OCI-LY3 (cell line): ENCODE data around the gene CXCR2.

ENCODE experiments used
- H2AFZ ChIP-seq: fragments of 200-600, 300-600 bp; shearing (Covaris generic); 2 replicates; pipeline ENCODE4 v1.6.0; 2014; ENCODE audit warnings: antibody characterized with exemption, low read depth, low read length
- H3K27ac ChIP-seq: fragments of 200-600, 300-600 bp; sonication (generic); 2 replicates; pipeline ENCODE4 v1.5.1; 2014; ENCODE audit warnings: mild to moderate bottlenecking, low read length, moderate library complexity, mixed read lengths
- H3K27me3 ChIP-seq: fragments of 200-600, 300-600 bp; sonication (generic); 2 replicates; pipeline ENCODE4 v1.6.1; 2014; ENCODE audit warnings: low read depth, low read length, mixed read lengths
- H3K36me3 ChIP-seq: fragments of 200-600, 300-600 bp; sonication (generic); replicated peaks from 2 replicates; pipeline ENCODE3; 2014; ENCODE audit warnings: low read depth, low read length, mixed read lengths
- H3K4me1 ChIP-seq: fragments of 300-600, 200-600 bp; sonication (generic); 2 replicates; pipeline ENCODE4 v1.6.1; 2014; ENCODE audit warnings: low read length, mixed read lengths
- H3K4me2 ChIP-seq: fragments of 200-600, 300-600 bp; sonication (generic); 2 replicates; pipeline ENCODE4 v1.6.1; 2014; ENCODE audit warnings: low read length, mixed read lengths
- H3K4me3 ChIP-seq: fragments of 300-600, 200-600 bp; sonication (generic); 2 replicates; pipeline ENCODE4 v1.5.1; 2014; ENCODE audit warnings: antibody characterized with exemption, mild to moderate bottlenecking, low read length, moderate library complexity
- H3K79me2 ChIP-seq: fragments of 300-600, 200-600 bp; shearing (Covaris generic); 2 replicates; pipeline ENCODE4 v1.6.1; 2014; ENCODE audit warnings: mild to moderate bottlenecking, low read length, mixed read lengths
- H3K9ac ChIP-seq: fragments of 300-600, 200-600 bp; shearing (Covaris generic); 2 replicates; pipeline ENCODE4 v1.6.0; 2014; ENCODE audit warnings: mild to moderate bottlenecking, low read length, moderate library complexity
- H3K9me3 ChIP-seq: fragments of 200-600, 300-600 bp; shearing (Covaris generic); 2 replicates; pipeline ENCODE4 v1.6.1; 2014; ENCODE audit warnings: low read length, mixed read lengths; ENCODE audit not compliant: insufficient read depth
- H4K20me1 ChIP-seq: fragments of 200-600, 300-600 bp; sonication (generic); 2 replicates; pipeline ENCODE4 v1.6.1; 2016; ENCODE audit warnings: low read length, mixed read lengths; ENCODE audit not compliant: insufficient read depth
- CTCF ChIP-seq: fragments of 200-600, 300-600 bp; sonication (generic); IDR thresholded peaks from 2 replicates; pipeline ENCODE4 v1.5.1; 2014; ENCODE audit warnings: antibody characterized with exemption, low read length, low read depth
- EZH2phosphoT487 ChIP-seq: fragments of 200-600 bp; shearing (Covaris generic); IDR thresholded peaks from 2 replicates; pipeline ENCODE4 v1.6.1; 2018; ENCODE audit warnings: antibody characterized with exemption, mixed run types, low read depth

Gene CXCR2

GRCh38 chr2:218145124-218145523 is 19.3 kb downstream of the CXCR2 start:
- Histone ChIP-seq H3K9ac (no peak overlapping the region), H3K27ac (no peak overlapping the region), H3K36me3 (no peaks in the 10 kb centered on the region), H3K4me2 (no peak overlapping the region), H3K27me3 (0 out of 2 replicates have a peak, but pooled peaks cover 3% of the 10 kb centered on the region), H4K20me1 (no peaks in the 10 kb centered on the region), H3K79me2 (no peaks in the 10 kb centered on the region), H3K4me1 (peaks cover 9% of the 10 kb centered on the region), H2AFZ (no peak overlapping the region), H3K4me3 (no peak overlapping the region), H3K9me3 (no peaks in the 10 kb centered on the region)
- TF ChIP-seq EZH2phosphoT487, result no peak

DNA sequence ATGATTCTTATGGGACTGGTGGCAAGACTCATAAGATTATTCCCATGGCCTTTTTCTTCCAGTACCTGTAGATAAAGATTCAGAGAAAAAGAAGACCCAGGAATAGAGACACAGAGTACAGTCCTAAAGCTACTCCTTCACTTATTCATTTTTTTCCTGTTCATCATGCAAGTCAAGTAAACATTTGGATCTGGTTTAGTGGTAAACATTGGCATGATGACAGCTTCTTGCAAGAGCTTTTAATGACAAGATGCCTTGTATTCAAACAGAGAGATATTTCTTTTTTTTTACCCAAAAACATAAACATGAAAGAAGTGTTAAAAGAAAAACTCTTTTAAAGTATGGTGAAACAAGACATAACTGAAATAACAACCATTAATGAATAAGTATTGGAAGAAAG is 20.2 kb downstream of the CXCR2 start:
- Histone ChIP-seq H3K36me3 (no peaks in the 10 kb centered on the region), H3K9me3 (no peaks in the 10 kb centered on the region), H3K4me3 (no peak overlapping the region), H4K20me1 (no peaks in the 10 kb centered on the region), H3K4me1 (peaks cover 12% of the 10 kb centered on the region), H3K4me2 (no peak overlapping the region), H3K79me2 (no peaks in the 10 kb centered on the region), H3K27me3 (no peaks in the 10 kb centered on the region), H3K9ac (no peak overlapping the region), H3K27ac (no peak overlapping the region), H2AFZ (no peak overlapping the region)
- no peak for TF ChIP-seq EZH2phosphoT487
- TF ChIP-seq CTCF, result no peak

GRCh38 chr2:218149098-218149497 is 23.3 kb downstream of the CXCR2 start:
- TF ChIP-seq CTCF (no peak), EZH2phosphoT487 (no peak)
- no peaks in the 10 kb centered on the region for H3K36me3 ChIP-seq
- no peak overlapping the region for H3K27ac ChIP-seq
- no peak overlapping the region for H2AFZ ChIP-seq
- H3K4me3 ChIP-seq, result no peak overlapping the region
- H3K9me3 ChIP-seq, result no peaks in the 10 kb centered on the region
- no peak overlapping the region for H3K9ac ChIP-seq
- H3K27me3 ChIP-seq, result no peaks in the 10 kb centered on the region
- no peaks in the 10 kb centered on the region for H4K20me1 ChIP-seq
- H3K79me2 ChIP-seq, result no peaks in the 10 kb centered on the region
- H3K4me2 ChIP-seq, result no peak overlapping the region
- H3K4me1 ChIP-seq, result peaks cover 12% of the 10 kb centered on the region

- no peak overlapping the region for H3K4me3 ChIP-seq
- peaks cover 12% of the 10 kb centered on the region for H3K4me1 ChIP-seq
- no peak overlapping the region for H3K9ac ChIP-seq
- H3K27ac ChIP-seq, result no peak overlapping the region
- no peaks in the 10 kb centered on the region for H3K27me3 ChIP-seq
- no peak for TF ChIP-seq EZH2phosphoT487
- no peak for TF ChIP-seq CTCF
- H2AFZ ChIP-seq, result no peak overlapping the region
- no peaks in the 10 kb centered on the region for H3K79me2 ChIP-seq
- peak overlapping the region; percentile 40; the same call in 1 of the 2 replicates for H3K4me2 ChIP-seq
- no peaks in the 10 kb centered on the region for H3K9me3 ChIP-seq
- H4K20me1 ChIP-seq, result no peaks in the 10 kb centered on the region
- no peaks in the 10 kb centered on the region for H3K36me3 ChIP-seq
Measured at GRCh38 chr2:218149848-218150440, 24.1 kb downstream of the CXCR2 start.
